ENCODE data around the gene CDH23. TPM values are rescaled to one million over a fixed set of nuclear protein-coding genes. Genes with fewer than 3 reads are reported as not detected.

The CDH23 gene
- total and polyA plus RNA-seq, 10 of the 15 experiments (the other 5 are each of a cell fraction or from before 2014, with no cell fraction given) = 0.09 to 0.40 (median 0.15) TPM; not detected in 1

GRCh38 chr10:71727738-71728737 lies 331.3 kb downstream of the CDH23 start (continued):
- TF ChIP-seq, protein P1, sequence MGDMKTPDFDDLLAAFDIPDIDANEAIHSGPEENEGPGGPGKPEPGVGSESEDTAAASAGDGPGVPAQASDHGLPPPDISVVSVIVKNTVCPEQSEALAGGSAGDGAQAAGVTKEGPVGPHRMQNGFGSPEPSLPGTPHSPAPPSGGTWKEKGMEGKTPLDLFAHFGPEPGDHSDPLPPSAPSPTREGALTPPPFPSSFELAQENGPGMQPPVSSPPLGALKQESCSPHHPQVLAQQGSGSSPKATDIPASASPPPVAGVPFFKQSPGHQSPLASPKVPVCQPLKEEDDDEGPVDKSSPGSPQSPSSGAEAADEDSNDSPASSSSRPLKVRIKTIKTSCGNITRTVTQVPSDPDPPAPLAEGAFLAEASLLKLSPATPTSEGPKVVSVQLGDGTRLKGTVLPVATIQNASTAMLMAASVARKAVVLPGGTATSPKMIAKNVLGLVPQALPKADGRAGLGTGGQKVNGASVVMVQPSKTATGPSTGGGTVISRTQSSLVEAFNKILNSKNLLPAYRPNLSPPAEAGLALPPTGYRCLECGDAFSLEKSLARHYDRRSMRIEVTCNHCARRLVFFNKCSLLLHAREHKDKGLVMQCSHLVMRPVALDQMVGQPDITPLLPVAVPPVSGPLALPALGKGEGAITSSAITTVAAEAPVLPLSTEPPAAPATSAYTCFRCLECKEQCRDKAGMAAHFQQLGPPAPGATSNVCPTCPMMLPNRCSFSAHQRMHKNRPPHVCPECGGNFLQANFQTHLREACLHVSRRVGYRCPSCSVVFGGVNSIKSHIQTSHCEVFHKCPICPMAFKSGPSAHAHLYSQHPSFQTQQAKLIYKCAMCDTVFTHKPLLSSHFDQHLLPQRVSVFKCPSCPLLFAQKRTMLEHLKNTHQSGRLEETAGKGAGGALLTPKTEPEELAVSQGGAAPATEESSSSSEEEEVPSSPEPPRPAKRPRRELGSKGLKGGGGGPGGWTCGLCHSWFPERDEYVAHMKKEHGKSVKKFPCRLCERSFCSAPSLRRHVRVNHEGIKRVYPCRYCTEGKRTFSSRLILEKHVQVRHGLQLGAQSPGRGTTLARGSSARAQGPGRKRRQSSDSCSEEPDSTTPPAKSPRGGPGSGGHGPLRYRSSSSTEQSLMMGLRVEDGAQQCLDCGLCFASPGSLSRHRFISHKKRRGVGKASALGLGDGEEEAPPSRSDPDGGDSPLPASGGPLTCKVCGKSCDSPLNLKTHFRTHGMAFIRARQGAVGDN (IDR thresholded peaks at IDR 0.05) = 0 out of 2 replicates have a peak, but pooled peaks have one; percentile 32
- TF ChIP-seq, protein P2, sequence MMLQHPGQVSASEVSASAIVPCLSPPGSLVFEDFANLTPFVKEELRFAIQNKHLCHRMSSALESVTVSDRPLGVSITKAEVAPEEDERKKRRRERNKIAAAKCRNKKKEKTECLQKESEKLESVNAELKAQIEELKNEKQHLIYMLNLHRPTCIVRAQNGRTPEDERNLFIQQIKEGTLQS (IDR thresholded peaks at IDR 0.05; ENCODE audit: borderline replicate concordance, extremely low read depth, low read depth, low read length) = no peak
- TF ChIP-seq, protein P3, sequence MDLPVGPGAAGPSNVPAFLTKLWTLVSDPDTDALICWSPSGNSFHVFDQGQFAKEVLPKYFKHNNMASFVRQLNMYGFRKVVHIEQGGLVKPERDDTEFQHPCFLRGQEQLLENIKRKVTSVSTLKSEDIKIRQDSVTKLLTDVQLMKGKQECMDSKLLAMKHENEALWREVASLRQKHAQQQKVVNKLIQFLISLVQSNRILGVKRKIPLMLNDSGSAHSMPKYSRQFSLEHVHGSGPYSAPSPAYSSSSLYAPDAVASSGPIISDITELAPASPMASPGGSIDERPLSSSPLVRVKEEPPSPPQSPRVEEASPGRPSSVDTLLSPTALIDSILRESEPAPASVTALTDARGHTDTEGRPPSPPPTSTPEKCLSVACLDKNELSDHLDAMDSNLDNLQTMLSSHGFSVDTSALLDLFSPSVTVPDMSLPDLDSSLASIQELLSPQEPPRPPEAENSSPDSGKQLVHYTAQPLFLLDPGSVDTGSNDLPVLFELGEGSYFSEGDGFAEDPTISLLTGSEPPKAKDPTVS (IDR thresholded peaks at IDR 0.05; ENCODE audit: low read depth, low read length) = no peak
- TF ChIP-seq STAT3 (IDR thresholded peaks at IDR 0.05; ENCODE audit: low read depth, low read length) = no peak
- 0 out of 2 replicates have a peak, but pooled peaks have one; percentile 25 for TF ChIP-seq IKZF1 (conservative IDR thresholded peaks at IDR 0.05)
- TF ChIP-seq KDM1A (IDR thresholded peaks at IDR 0.05; ENCODE audit: borderline replicate concordance) = no peak
- TF ChIP-seq HCFC1 (IDR thresholded peaks at IDR 0.05; ENCODE audit: low read length) = 0 out of 2 replicates have a peak, but pooled peaks have one; percentile 5
- no peak; the same call in 1 of the 2 replicates for TF ChIP-seq CREM (IDR thresholded peaks at IDR 0.05; ENCODE audit: low read depth)
- TF ChIP-seq CBX5 (IDR thresholded peaks at IDR 0.05; ENCODE audit: low read depth) = no peak
- TF ChIP-seq RCOR1 (conservative IDR thresholded peaks at IDR 0.05; ENCODE audit: low read depth, low read length) = no peak
- TF ChIP-seq TARDBP (IDR thresholded peaks at IDR 0.05; ENCODE audit: borderline replicate concordance) = no peak
- no peak for TF ChIP-seq NRF1 (conservative IDR thresholded peaks at IDR 0.05; ENCODE audit: low read depth, low read length)
- TF ChIP-seq RELB (IDR thresholded peaks at IDR 0.05; ENCODE audit: low read depth) = no peak
- no peak for TF ChIP-seq USF2 (IDR thresholded peaks at IDR 0.05; ENCODE audit: borderline replicate concordance, low read depth, low read length)
- TF ChIP-seq TBL1XR1 (IDR thresholded peaks at IDR 0.05; ENCODE audit: low read depth, low read length) = no peak

All from GM12878 (cell line).